ENCODE data around the gene TXNRD3.

The TXNRD3 gene

DNA sequence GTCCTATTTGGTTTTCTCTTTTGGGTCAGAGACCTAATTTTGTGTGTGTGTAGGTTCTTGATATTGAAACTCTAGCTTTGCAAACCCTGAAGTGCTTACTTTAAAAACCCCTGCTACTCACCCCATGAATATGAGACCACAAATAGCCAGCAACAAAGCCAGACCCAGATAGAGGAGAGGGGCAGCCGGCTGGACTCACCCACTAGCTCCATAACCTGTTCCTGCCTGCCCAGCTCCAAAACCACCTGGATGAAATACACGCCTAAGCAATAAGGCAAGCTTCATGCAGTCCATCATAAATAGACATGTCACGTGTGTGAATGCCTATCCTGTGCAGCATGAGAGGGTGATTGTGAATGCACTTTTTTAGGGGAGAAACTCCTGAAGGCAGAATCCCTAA, 3.7 kb upstream of the TXNRD3 start:
- no peak overlapping the region for H3K27ac ChIP-seq
- H3K4me3 ChIP-seq = no peak overlapping the region
- TF ChIP-seq, protein P1, sequence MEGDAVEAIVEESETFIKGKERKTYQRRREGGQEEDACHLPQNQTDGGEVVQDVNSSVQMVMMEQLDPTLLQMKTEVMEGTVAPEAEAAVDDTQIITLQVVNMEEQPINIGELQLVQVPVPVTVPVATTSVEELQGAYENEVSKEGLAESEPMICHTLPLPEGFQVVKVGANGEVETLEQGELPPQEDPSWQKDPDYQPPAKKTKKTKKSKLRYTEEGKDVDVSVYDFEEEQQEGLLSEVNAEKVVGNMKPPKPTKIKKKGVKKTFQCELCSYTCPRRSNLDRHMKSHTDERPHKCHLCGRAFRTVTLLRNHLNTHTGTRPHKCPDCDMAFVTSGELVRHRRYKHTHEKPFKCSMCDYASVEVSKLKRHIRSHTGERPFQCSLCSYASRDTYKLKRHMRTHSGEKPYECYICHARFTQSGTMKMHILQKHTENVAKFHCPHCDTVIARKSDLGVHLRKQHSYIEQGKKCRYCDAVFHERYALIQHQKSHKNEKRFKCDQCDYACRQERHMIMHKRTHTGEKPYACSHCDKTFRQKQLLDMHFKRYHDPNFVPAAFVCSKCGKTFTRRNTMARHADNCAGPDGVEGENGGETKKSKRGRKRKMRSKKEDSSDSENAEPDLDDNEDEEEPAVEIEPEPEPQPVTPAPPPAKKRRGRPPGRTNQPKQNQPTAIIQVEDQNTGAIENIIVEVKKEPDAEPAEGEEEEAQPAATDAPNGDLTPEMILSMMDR (IDR thresholded peaks at IDR 0.05) = no peak
- no peak for DNase-seq (ENCODE audit: low spot score)

DNA sequence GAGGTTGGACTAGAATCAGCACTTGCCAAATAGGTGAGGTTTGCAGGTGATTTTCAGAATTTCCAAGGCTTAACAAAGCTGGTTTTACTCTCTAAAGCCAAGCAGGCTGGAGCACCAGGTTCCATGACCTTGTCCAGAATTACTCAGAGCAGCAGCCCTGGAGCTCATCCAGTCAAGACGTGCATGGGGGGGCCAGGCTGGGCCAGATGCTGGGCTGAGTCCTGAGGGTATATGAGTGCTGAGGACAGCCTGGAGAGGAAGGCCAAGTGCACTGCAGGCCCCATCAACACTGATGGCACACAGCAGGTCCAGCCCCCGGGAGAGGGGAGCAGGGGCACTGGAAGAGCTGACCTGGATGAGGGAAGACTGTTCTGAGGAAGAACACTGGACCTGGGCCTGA, 3.0 kb upstream of the TXNRD3 start:
- TF ChIP-seq, protein P1 (IDR thresholded peaks at IDR 0.05) = no peak
- DNase-seq (ENCODE audit: low spot score) = no peak
- Histone ChIP-seq H3K27ac (no peak overlapping the region), H3K4me3 (no peak overlapping the region)

DNA sequence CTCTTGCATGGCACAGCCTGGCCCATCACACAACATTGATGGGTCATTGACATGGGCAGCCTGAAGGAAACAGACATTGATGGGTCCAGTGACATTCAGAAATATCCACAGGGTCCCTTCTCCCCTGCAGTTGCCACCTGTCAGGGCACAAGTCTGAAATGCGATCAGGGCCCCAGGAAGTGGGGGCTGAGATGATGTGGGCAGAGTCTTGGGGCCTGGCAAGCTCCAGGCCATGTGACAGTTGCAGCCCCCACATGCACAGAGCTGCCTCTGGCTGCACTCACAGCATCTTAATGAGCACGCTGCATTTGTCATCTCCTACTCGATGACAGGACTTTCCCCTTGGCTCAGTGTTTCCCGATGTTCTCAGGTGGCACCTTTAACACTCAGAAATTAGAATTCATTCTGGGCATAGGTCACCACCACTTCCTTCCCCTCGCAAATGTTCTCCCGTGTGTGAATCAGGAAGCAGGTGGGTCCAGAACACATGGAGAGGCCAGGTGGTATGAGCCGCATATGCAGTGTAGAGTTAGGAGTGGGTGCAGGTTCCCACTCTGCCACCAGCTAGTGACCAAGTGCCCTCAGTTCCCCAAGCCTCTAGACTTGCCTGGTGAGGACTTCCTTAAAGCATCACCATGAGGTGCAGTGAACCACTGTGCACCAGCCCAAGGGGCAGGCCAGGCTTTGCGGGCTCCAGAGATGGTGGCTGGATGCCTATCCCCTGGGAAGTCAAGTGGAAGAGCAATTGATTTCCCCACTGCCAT, 1.6 kb upstream of the TXNRD3 start:
- DNase-seq (ENCODE audit: low spot score) = no peak
- Histone ChIP-seq H3K4me3 (no peak overlapping the region), H3K27ac (no peak overlapping the region)
- TF ChIP-seq, protein P1 (IDR thresholded peaks at IDR 0.05) = no peak

DNA sequence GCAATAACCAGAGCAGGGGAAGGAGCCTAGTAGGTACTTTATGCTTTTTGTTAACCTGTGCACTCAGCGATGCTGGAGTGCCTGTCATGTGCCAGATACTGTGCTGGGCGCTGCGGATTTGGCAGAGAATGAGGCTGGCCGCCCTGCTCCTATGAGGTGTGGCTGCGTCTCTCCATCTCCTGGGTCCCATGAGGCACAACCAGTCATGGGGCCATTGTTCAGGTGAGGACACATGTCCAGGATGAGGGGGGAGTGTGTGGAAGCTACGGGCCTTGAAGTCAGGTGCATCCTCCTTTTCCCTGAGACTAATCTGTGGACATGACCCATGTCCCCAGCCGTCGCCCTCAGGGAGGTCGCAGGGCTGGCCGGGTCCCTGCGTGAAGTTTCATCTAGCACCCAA, 963 bp upstream of the TXNRD3 start:
- no peak for DNase-seq (ENCODE audit: low spot score)
- Histone ChIP-seq H3K27ac (no peak overlapping the region), H3K4me3 (no peak overlapping the region)
- TF ChIP-seq, protein P1 (IDR thresholded peaks at IDR 0.05) = no peak

DNA sequence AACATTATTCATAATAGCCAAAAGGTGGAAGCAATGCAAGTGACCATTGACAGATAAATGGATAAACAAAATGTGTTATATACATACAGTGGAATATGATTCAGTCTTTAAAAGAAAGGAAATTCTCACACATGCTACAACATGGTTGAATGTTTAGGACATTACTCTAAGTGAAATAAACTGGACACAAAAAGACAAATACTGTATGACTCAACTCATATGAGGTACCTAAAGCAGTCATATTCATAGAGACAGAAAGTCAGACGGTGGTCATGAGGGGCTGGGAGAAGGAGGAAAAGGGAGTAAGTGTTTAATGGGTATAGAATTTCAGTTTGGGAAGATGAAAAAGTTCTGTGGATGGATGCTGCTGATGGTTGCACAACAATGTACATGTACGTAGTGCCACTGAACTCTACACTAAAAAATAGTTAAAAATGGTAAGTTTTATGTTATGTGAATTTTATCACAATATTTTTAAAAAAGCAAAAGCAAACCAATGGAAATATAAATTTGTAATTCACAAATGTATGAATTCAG, 5.3 kb downstream of the TXNRD3 start:
- Histone ChIP-seq H3K27ac (no peak overlapping the region), H3K4me3 (no peak overlapping the region)
- TF ChIP-seq, protein P1 (IDR thresholded peaks at IDR 0.05) = no peak
- no peak for DNase-seq (ENCODE audit: low spot score)

DNA sequence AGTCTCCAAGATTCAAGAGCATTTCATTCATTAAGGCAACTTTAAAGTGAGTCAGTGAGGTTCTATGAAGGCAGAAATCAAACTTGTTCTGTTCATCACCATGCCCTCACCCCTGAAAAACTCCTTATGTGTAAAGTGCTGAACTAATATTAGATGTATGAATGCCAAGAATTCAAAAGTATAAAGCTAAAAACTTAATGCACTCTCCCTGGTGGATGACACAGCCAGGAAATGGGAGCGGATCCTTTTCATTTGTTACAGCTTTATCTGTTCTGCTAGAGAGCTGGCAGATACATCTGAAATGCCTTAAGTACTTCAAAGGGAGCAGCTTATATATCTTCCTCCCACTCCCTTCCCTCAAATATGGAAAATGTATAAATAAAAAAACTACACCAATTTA, 8.2 kb downstream of the TXNRD3 start:
- Histone ChIP-seq H3K4me3 (no peak overlapping the region), H3K27ac (no peak overlapping the region)
- TF ChIP-seq, protein P1 (IDR thresholded peaks at IDR 0.05) = no peak
- DNase-seq (ENCODE audit: low spot score) = no peak

DNA sequence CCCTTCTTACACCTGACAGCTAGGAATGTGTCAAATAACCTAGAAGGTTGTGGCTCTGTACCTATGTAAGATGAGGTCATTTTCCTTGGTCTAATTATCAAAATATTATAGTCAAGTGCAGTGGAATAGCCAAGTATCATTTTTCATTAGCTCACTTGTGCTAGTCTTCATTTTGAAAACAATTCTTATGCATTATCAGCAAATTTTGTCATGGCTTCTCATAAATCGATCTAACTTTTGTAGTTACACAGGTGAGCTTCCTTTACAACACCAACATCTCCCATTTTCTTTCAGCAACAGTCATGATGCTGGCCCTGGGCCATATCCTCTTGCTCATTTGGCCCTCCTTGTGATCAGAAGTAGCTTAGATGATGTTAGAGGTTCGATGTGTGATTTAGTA, 10.3 kb downstream of the TXNRD3 start:
- Histone ChIP-seq H3K27ac (no peak overlapping the region), H3K4me3 (no peak overlapping the region)
- TF ChIP-seq, protein P1 (IDR thresholded peaks at IDR 0.05) = no peak
- DNase-seq (ENCODE audit: low spot score) = no peak

All from coronary artery (tissue), 2 donors.